Esophagus (tissue), 2 donors: ENCODE measurements around the gene ZNF334. TPM values are rescaled to one million over a fixed set of nuclear protein-coding genes. Genes with fewer than 3 reads are reported as not detected.

ENCODE experiments used
- H3K27ac ChIP-seq, 2 donors: one replicate each; pipeline ENCODE4 v1.5.1; 2013; ENCODE audit warnings: low read depth in 2 of 2, mild to moderate bottlenecking in 2 of 2, inconsistent platforms in 1 of 2, low read length in 1 of 2, moderate library complexity in 1 of 2
- H3K27me3 ChIP-seq, 2 donors: one replicate each; pipeline ENCODE4 v1.6.1; 2013; ENCODE audit warnings: low read length in 2 of 2, control low read depth in 1 of 2, mild to moderate bottlenecking in 1 of 2; ENCODE audit not compliant: insufficient read depth in 2 of 2, control insufficient read depth in 1 of 2
- H3K36me3 ChIP-seq, 2 donors: one replicate each; pipeline ENCODE4 v1.6.1; 2013; ENCODE audit warnings: low read length in 1 of 2; ENCODE audit not compliant: control insufficient read depth in 2 of 2, insufficient read depth in 2 of 2
- H3K4me1 ChIP-seq, 2 donors: one replicate each; pipeline ENCODE4 v1.6.1; 2013; ENCODE audit warnings: low read length in 1 of 2; ENCODE audit not compliant: control insufficient read depth in 2 of 2, insufficient read depth in 2 of 2
- H3K4me3 ChIP-seq, 2 donors: one replicate each; pipeline ENCODE4 v1.5.1; 2013; ENCODE audit warnings: low read length in 2 of 2, mild to moderate bottlenecking in 2 of 2, low read depth in 1 of 2, moderate library complexity in 1 of 2
- H3K9me3 ChIP-seq, 2 donors: one replicate each; pipeline ENCODE4 v1.6.1; 2013; ENCODE audit warnings: mild to moderate bottlenecking in 2 of 2, low read depth in 1 of 2, low read length in 1 of 2, moderate library complexity in 1 of 2; ENCODE audit not compliant: control insufficient read depth in 2 of 2, insufficient read depth in 1 of 2
- WGBS, 2 donors: extraction: QIAGEN DNeasy Blood & Tissue Kit; methylation state at CpG; one replicate each; pipeline ENCODE4 v1.1.7; 2013; 5-methylcytosine and 5-hydroxymethylcytosine counted together
- polyA plus RNA-seq, 2 donors: library from polyadenylated mRNA; stranded (reverse); fragments of 200-250 nt; gene quantifications; one replicate each; pipeline ENCODE4 v1.2.3, GENCODE V29; 2013
- donor health status: healthy with polysubstance abuse.
- donor health status: Bipolar disorder and iron deficiency.

Gene ZNF334
- polyA plus RNA-seq, 2 donors, result 0.46 to 1.8 TPM

DNA sequence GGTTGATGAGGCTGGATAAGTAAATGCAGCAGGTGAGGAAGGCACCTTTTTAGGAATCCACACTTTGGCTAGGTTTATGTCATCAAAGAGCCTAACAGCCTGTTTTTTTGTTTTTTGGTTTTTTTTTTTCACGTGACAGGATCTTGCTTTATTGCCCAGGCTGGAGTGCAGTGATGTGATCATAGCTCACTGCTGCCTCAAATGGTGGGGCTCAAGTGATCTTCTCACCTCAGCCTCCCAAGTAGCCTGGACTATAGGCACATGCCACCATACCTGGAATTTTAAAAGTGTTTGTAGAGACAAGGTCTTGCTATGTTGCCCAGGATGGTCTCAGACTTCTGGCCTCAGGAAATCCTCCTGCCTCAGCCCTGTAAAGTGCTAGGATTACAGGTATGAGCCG is 36.1 kb downstream of the ZNF334 start:
- Histone ChIP-seq H3K4me3 (no peak overlapping the region), H3K27me3 (no peaks in the 10 kb centered on the region), H3K27ac (no peak overlapping the region), H3K9me3 (no peaks in the 10 kb centered on the region), H3K36me3 (no peaks in the 10 kb centered on the region), H3K4me1 (no peaks in the 10 kb centered on the region)
- WGBS, 2 donors, result 83 to 85% methylated on average over 2 of the region's 2 CpGs

DNA sequence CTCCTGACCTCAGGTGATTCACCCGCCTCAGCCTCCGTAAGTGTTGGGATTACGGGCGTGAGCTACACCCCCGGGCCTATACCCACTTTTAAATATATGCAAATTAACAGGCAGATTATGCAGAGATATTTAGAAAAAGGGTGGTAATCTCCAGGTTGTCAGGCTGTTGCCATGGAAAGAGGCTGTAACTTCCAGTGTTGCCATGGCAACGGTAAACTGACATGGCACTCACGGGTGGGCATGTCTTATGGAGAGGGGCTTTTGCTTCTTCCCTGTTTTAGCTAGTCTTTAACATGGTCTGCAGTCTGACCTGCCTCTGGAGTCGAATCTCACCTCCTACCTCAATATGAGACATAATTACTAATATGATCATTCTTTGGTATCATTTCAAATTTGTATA is 44.9 kb downstream of the ZNF334 start:
- Histone ChIP-seq H3K4me3 (no peak overlapping the region), H3K27ac (no peak overlapping the region), H3K36me3 (no peaks in the 10 kb centered on the region), H3K9me3 (peaks cover 0 to 2% of the 10 kb centered on the region in 2 donors), H3K4me1 (no peaks in the 10 kb centered on the region), H3K27me3 (no peaks in the 10 kb centered on the region)
- WGBS, 2 donors, result 82 to 87% methylated on average over 8 of the region's 8 CpGs

DNA sequence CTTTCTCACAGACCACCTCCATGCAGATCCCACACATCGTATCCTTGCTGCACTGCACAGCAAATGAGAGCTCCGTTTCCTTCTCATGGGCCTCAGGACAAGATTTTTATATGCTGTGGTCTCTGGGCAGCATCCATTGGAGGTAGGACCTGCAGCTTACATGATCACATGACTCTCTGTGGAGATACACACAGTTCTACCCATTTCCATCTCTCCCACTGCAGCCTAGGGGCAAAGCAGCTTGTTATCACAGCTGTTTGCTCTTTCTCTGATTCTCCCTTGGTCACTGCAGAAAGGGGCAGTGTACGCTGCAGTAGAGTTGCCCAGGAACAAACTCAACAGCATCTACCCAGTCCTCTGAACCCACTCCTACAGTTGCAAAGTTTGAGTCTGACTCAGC is 48.9 kb downstream of the ZNF334 start:
- no peaks in the 10 kb centered on the region for H3K27me3 ChIP-seq
- H3K9me3 ChIP-seq, result peaks cover 0 to 2% of the 10 kb centered on the region in 2 donors
- H3K36me3 ChIP-seq, result no peaks in the 10 kb centered on the region
- no peaks in the 10 kb centered on the region for H3K4me1 ChIP-seq
- no peak overlapping the region for H3K27ac ChIP-seq
- H3K4me3 ChIP-seq, result no peak overlapping the region
- 79% methylated on average over 3 of the region's 3 CpGs for WGBS, 2 donors

DNA sequence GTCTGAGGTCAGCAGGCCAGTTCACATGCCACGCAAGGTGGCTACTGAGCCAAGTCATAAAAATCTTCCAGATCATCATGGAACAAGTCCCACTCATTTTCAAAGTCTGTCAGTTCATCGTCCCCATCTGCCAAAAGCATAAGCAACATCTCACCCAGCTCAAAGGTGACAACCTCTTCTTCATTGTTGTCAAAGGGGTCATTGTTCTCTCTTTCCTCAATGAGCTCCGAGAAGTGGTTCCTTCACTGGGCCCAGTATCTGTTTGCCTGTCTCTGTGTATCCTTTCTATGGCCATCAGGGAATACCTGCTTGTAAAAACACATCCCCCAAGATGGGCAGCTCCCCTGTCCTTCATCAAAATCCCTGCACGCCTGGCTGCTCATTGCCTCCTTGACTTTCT is 49.5 kb downstream of the ZNF334 start:
- Histone ChIP-seq H3K4me3 (no peak overlapping the region), H3K36me3 (no peaks in the 10 kb centered on the region), H3K27ac (no peak overlapping the region), H3K27me3 (peaks cover 0 to 3% of the 10 kb centered on the region in 2 donors), H3K4me1 (peaks cover 0 to 3% of the 10 kb centered on the region in 2 donors), H3K9me3 (peaks cover 0 to 2% of the 10 kb centered on the region in 2 donors)
- WGBS, 2 donors, result 86 to 88% methylated on average over 4 of the region's 4 CpGs

DNA sequence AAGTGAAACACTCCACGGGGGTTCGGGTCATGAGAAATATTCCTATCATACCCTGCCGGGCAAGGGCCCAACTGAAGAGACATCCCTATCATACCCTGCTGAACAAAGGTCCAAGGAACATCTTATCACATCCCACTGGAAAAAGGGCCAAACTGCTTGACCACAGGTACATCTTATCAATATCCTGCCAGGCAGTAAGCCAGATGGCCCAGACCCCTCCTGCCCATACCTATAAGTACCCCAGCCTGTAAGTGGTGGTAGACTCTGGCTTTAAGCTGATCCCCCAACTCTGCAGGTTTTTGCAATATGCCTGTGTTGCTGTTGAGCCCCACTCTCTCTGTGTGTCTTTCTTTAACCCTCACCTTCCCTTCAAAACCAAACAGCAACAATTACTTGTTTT is 51.6 kb downstream of the ZNF334 start:
- 90% methylated on average over 3 of the region's 3 CpGs for WGBS, 2 donors
- no peaks in the 10 kb centered on the region for H3K36me3 ChIP-seq
- no peak overlapping the region for H3K27ac ChIP-seq
- peaks cover 0 to 5% of the 10 kb centered on the region in 2 donors for H3K27me3 ChIP-seq
- H3K4me3 ChIP-seq, result no peak overlapping the region
- H3K4me1 ChIP-seq, result peaks cover 0 to 4% of the 10 kb centered on the region in 2 donors
- H3K9me3 ChIP-seq, result peaks cover 3 to 6% of the 10 kb centered on the region in 2 donors

DNA sequence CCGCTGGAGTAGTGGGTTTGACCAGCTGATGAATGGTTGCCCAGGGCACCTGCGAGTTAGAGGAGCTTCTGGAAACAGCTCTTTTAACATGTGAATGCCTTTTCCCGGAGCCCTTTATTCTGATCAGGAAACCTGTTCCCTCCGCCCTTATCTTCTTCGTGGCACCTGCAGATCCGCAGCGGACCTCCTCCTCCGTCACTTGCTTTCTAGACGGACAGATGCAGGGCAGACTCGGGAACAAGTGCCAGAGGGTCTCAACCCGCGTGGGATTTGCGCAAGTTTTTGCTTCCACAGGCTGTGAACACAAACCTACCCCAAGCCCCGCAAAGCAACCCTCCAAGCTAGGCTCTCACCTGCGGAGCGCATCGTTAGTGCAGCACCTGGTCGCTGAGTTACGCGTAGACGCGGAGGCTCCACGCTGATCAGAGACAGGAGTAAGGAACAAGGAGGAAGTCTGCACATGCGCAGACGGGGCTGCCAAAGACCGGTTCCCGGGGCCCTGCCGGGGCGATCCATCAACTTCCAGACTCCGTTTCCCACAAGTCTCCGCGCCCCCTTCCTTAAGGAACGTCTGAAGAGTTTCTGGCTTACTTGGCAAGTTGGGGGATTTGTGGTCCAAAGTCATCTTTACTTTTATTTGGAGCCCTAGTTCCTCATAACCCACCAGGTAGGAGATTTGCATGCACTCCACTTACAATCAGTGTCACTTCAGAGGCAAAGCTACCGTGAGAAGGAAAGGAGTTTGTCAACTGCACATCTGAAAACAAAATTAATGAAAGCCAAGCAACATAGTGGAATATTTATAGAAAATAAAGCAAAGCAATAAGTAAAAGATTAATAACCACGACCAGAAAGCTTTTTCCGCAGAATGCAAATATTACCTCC is 54.3 kb downstream of the ZNF334 start:
- H3K4me1 ChIP-seq, result peaks cover 0 to 4% of the 10 kb centered on the region in 2 donors
- no peaks in the 10 kb centered on the region for H3K36me3 ChIP-seq
- peaks cover 3 to 6% of the 10 kb centered on the region in 2 donors for H3K9me3 ChIP-seq
- H3K27me3 ChIP-seq, result peaks cover 0 to 8% of the 10 kb centered on the region in 2 donors
- WGBS, 2 donors, result 6% methylated on average over 36 of the region's 36 CpGs
- no peak overlapping the region for H3K27ac ChIP-seq
- peak overlapping the region in 1 of 2 donors; percentile 36 for H3K4me3 ChIP-seq

DNA sequence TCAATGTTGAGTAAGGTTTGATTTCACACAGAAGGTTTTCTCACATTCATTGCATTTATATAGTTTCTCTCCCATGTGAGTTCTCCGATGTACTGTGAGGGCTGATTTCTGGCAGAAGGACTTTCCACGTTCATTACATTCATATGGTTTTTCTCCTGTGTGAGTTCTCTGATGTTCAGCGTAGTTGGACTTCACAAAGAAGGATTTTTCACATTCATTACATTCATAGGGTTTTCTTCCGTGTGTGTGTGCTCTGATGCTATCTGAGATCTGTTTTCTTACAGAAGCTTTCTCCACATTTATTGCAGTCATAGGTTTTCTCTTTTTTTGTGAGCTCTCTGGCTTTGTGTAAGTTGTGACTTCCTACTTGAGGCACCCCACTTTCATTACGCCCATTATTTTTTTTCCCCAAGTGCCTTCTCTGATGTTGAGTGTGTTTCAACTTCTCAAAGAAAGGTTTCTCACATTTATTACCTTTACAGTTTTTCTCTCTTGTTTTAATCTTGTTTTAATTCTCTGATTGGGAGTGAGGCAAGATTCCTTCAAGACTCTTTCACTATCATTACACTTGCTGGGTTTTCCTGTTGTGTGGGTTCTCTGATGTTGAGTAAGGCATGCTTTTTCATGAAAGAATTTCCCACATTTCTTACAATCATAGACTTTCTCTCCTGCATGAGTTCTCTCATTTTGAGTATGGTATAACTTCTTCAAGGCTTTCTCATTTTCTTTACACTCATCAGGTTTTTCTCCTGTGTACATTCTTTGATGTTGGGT is 56.9 kb downstream of the ZNF334 start:
- Histone ChIP-seq H3K36me3 (no peaks in the 10 kb centered on the region), H3K27me3 (peaks cover 0 to 8% of the 10 kb centered on the region in 2 donors), H3K4me1 (peaks cover 0 to 4% of the 10 kb centered on the region in 2 donors), H3K9me3 (peaks cover 3 to 6% of the 10 kb centered on the region in 2 donors), H3K4me3 (no peak overlapping the region), H3K27ac (no peak overlapping the region)
- 94 to 95% methylated on average over 5 of the region's 5 CpGs for WGBS, 2 donors

DNA sequence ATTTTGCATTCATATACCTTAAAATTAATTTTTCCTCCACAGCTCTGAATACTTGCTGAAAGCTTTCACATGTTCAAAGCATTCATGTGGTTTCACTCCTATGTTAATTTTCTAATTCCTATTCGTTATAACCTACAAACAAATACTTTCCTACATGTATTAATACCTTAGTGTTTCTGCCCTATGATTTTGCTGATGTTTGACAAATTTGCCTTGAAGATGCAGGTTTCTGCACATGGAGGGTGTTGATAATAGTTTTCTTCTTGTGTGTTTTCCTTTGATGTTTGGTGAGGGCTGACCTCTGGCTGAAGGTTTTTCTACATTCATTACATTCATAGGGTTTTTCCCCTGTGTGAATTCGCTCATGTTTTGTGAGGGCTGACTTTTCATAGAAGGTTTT is 57.6 kb downstream of the ZNF334 start:
- H3K27me3 ChIP-seq, result peaks cover 0 to 8% of the 10 kb centered on the region in 2 donors
- H3K27ac ChIP-seq, result no peak overlapping the region
- H3K4me1 ChIP-seq, result peaks cover 0 to 4% of the 10 kb centered on the region in 2 donors
- no peaks in the 10 kb centered on the region for H3K36me3 ChIP-seq
- 83 to 88% methylated on average over 2 of the region's 2 CpGs for WGBS, 2 donors
- H3K9me3 ChIP-seq, result peaks cover 3 to 6% of the 10 kb centered on the region in 2 donors
- no peak overlapping the region for H3K4me3 ChIP-seq
